ENCODE results near the gene MS4A2. TPM values are rescaled to one million over a fixed set of nuclear protein-coding genes. Genes with fewer than 3 reads are reported as not detected.

MS4A2 gene
- polyA plus RNA-seq, 1 experiment: not detected

DNA sequence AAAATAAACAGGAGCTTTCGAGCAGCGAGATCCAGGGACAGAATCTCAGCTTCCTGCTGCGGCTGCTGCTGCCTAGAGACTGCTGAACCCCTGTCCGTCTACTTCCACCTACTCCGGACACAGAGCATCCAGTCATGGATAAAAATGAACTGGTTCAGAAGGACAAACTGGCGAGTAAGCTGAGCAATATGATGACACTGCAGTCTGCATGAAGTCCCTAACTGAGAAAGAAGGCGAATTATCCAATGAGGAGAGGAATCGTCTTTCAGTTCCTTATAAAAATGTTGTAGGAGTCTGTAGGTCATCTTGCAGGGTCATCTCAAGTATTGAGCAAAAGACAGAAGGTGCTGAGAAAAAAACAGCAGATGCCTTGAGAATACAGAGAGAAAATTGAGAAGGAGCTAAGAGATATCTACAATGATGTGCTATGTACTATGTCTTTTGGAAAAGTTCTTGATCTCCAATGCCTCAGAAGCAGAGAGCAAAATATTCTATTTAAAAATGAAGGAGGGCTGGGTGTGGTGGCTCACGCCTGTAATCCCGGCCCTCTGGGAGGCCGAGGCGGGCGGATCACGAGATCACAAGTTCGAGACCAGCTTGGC, 11.1 kb upstream of the MS4A2 start:
- no peak overlapping the region for H3K4me3 ChIP-seq (ENCODE audit: low read depth, low read length)
- peaks cover 14% of the 10 kb centered on the region for H3K9me3 ChIP-seq (ENCODE audit: control insufficient read depth, insufficient read depth, low read length)
- H3K27ac ChIP-seq (ENCODE audit: low read depth, low read length): no peak overlapping the region
- TF ChIP-seq, protein P1, sequence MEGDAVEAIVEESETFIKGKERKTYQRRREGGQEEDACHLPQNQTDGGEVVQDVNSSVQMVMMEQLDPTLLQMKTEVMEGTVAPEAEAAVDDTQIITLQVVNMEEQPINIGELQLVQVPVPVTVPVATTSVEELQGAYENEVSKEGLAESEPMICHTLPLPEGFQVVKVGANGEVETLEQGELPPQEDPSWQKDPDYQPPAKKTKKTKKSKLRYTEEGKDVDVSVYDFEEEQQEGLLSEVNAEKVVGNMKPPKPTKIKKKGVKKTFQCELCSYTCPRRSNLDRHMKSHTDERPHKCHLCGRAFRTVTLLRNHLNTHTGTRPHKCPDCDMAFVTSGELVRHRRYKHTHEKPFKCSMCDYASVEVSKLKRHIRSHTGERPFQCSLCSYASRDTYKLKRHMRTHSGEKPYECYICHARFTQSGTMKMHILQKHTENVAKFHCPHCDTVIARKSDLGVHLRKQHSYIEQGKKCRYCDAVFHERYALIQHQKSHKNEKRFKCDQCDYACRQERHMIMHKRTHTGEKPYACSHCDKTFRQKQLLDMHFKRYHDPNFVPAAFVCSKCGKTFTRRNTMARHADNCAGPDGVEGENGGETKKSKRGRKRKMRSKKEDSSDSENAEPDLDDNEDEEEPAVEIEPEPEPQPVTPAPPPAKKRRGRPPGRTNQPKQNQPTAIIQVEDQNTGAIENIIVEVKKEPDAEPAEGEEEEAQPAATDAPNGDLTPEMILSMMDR (IDR thresholded peaks at IDR 0.05; ENCODE audit: low read depth, low read length): no peak
- no peaks in the 10 kb centered on the region for H3K27me3 ChIP-seq (ENCODE audit: control insufficient read depth, insufficient read depth, low read length)
- no peak for DNase-seq (ENCODE audit: low read depth, low spot score)
- POLR2A ChIA-PET: no interaction called here
- CTCF ChIA-PET: no interaction called here

DNA sequence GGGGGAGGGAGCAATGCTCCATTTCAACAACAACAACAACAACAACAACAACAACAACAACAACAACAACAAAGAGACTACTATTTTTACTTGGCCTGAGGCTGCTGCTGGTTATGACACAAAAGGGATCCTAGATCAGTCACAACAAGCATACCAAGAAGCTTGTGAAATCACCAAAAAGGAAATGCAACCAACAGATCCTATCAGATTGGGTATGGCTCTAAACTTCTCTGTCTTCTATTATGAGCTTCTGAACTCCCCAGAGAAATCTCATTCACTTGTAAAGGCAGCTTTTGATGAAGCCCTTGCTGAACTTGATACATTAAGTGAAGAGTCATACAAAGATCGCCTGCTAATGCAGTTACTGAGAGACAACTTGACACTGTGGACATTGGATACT, 10.5 kb upstream of the MS4A2 start:
- Histone ChIP-seq H3K9me3 (ENCODE audit: control insufficient read depth, insufficient read depth, low read length) (peaks cover 14% of the 10 kb centered on the region), H3K27ac (ENCODE audit: low read depth, low read length) (no peak overlapping the region), H3K4me3 (ENCODE audit: low read depth, low read length) (no peak overlapping the region), H3K27me3 (ENCODE audit: control insufficient read depth, insufficient read depth, low read length) (no peaks in the 10 kb centered on the region)
- no peak for DNase-seq (ENCODE audit: low read depth, low spot score)
- ChIA-PET CTCF (no interaction called here), POLR2A (no interaction called here)
- TF ChIP-seq, protein P1 (IDR thresholded peaks at IDR 0.05; ENCODE audit: low read depth, low read length): no peak

DNA sequence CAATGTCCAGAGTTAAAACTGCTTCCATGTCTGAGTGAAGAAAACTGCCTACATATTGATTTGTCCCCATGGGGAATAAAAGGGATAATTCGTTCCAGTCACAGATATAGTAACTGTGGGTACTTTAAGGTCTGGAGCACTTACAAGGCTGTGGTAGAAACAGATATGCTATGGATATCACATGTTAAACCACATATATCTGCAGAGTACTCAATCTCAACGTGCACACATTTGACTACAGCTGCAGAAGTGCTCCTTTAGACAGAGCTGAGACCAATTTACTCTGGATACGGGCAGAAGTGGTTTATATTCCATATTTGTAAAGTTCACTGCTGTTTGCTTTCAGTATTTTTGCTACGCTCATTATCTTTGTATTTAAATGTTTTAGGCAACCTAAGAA, 9.7 kb upstream of the MS4A2 start:
- Histone ChIP-seq H3K27ac (ENCODE audit: low read depth, low read length) (no peak overlapping the region), H3K4me3 (ENCODE audit: low read depth, low read length) (no peak overlapping the region), H3K27me3 (ENCODE audit: control insufficient read depth, insufficient read depth, low read length) (no peaks in the 10 kb centered on the region), H3K9me3 (ENCODE audit: control insufficient read depth, insufficient read depth, low read length) (peaks cover 8% of the 10 kb centered on the region)
- ChIA-PET POLR2A (no interaction called here), CTCF (no interaction called here)
- DNase-seq (ENCODE audit: low read depth, low spot score): no peak
- TF ChIP-seq, protein P1 (IDR thresholded peaks at IDR 0.05; ENCODE audit: low read depth, low read length): no peak

DNA sequence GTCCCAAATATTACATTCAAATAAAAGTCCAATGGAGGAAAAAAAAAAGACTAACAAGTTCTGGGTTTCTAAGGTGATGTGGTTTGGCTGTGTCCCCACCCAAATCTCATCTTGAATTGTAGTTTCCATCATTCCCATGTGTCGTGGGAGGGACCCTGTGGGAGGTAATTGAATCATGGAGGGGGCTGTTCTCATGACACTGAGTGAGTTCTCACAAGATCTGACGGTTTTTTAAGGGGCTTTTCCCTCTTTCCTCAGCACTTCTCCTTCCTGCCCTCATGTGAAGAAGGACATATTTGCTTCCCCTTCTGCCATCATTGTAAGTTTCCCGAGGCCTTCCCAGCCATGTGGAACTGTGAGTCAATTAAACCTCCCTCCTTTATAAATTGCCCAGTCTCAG, 7.9 kb upstream of the MS4A2 start:
- DNase-seq (ENCODE audit: low read depth, low spot score): no peak
- CTCF ChIA-PET: no interaction called here
- H3K27ac ChIP-seq (ENCODE audit: low read depth, low read length): no peak overlapping the region

DNA sequence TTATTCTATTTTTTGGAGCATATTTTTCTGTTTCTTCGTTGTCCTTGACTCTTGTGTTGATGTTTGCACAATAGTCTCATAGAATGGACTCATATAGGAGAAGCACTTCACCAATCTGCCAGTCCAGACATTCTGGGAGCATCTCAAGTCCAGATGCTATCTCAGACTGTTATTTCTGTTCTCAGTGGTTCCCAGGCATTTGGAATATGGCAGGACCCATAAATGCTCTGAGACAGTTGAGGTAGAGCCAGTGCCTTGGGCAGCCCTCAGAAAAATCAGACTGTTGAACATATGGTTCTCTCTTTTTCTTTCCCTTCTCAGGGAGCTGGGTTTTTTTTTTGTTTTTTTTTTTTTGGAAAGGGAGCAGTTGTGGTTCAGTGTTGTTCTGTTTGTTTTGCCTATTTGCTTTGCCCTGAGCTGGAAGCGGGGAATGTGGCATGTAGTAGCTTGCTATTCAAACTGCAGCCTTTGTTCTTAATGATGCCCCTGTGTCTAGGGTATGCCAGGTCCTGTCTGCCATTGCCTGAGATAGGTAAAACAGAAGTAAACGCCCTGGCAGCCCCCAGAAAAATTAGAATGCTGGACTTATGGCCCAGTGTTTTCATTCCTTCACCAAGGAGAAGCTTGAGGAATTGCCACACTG, 3.7 kb upstream of the MS4A2 start:
- ChIA-PET POLR2A (no interaction called here), CTCF (interaction anchor here (0.7 kb wide), 1 partner anchor 18 kb away, joined by 3 read pairs; no protein-coding TSS in a partner anchor)
- Histone ChIP-seq H3K9me3 (ENCODE audit: control insufficient read depth, insufficient read depth, low read length) (peaks cover 6% of the 10 kb centered on the region; the same call in 1 of the 2 replicates), H3K4me3 (ENCODE audit: low read depth, low read length) (no peak overlapping the region), H3K27ac (ENCODE audit: low read depth, low read length) (no peak overlapping the region), H3K27me3 (ENCODE audit: control insufficient read depth, insufficient read depth, low read length) (no peaks in the 10 kb centered on the region)
- no peak for DNase-seq (ENCODE audit: low read depth, low spot score)
- TF ChIP-seq, protein P1 (IDR thresholded peaks at IDR 0.05; ENCODE audit: low read depth, low read length): no peak

More for the DNA sequence above, 7.9 kb upstream of the MS4A2 start:
- TF ChIP-seq, protein P1 (IDR thresholded peaks at IDR 0.05; ENCODE audit: low read depth, low read length): no peak
- POLR2A ChIA-PET: no interaction called here
- Histone ChIP-seq H3K9me3 (ENCODE audit: control insufficient read depth, insufficient read depth, low read length) (peaks cover 11% of the 10 kb centered on the region), H3K27me3 (ENCODE audit: control insufficient read depth, insufficient read depth, low read length) (no peaks in the 10 kb centered on the region), H3K4me3 (ENCODE audit: low read depth, low read length) (no peak overlapping the region)
